A549 (cell line): Measurements from ENCODE around the gene PTGER3. TPM values are rescaled to one million over a fixed set of nuclear protein-coding genes. Genes with fewer than 3 reads are reported as not detected.

ENCODE experiments used
- ATAC-seq, 2 experiments: fragments of 200-7000 bp in 1 of 2; fragments of >200 bp in 1 of 2; cut with Nextera tagmentation in 1 of 2; cut with Tn5 transposase in 1 of 2; 3 replicates each; pipeline versions ENCODE4 v1.8.0 to v1.9.1; 2018 to 2020; ENCODE audit warnings: mild to moderate bottlenecking in 1 of 2, moderate library complexity in 1 of 2
- CTCF ChIA-PET: fragments of 300-600 bp; sonication (Branson Sonifier 250); formaldehyde crosslinking; extraction: SDS; loops from one replicate; lab custom pipeline; 2021; ENCODE audit warnings: antibody characterized with exemption, inconsistent platforms; lab: Yijun Ruan, JAX
- POLR2A ChIA-PET: fragments of 350-600 bp; formaldehyde crosslinking; extraction: SDS; loops from one replicate; lab custom pipeline; 2021; ENCODE audit warnings: antibody characterized with exemption, inconsistent platforms; lab: Yijun Ruan, JAX
- DNase-seq, 2 experiments: peaks; one replicate each; pipeline versions ENCODE4 v3.0.0 to v3.0.0-alpha.2; 2011 to 2016; ENCODE audit warnings: low read depth in 1 of 2, low spot score in 1 of 2
- FAIRE-seq: peaks from 2 replicates; lab custom pipeline; 2011; peaks lifted over from hg19 to GRCh38; lab: Jason Lieb, UNC
- H3K27ac ChIP-seq, 2 experiments: fragments of >200 bp; sonication (Bioruptor Twin); formaldehyde crosslinking; 3 replicates each; pipeline ENCODE4 v1.5.1; 2016 to 2017
- H3K4me1 ChIP-seq: fragments of >200 bp; sonication (Bioruptor Twin); formaldehyde crosslinking; 3 replicates; pipeline ENCODE4 v1.6.1; 2016
- H3K4me2 ChIP-seq: fragments of >200 bp; sonication (Bioruptor Twin); formaldehyde crosslinking; 3 replicates; pipeline ENCODE4 v1.6.1; 2016
- H3K4me3 ChIP-seq: fragments of >200 bp; sonication (Bioruptor Twin); formaldehyde crosslinking; 3 replicates; pipeline ENCODE4 v1.5.1; 2016
- H3K9me3 ChIP-seq: fragments of >200 bp; sonication (Bioruptor Twin); formaldehyde crosslinking; 3 replicates; pipeline ENCODE4 v1.6.1; 2016
- BCL3 ChIP-seq: fragments of >200 bp; sonication (Bioruptor Twin); formaldehyde crosslinking; IDR thresholded peaks from 3 replicates; pipeline ENCODE4 v1.6.1; 2016
- BHLHE40 ChIP-seq: IDR thresholded peaks from 2 replicates; pipeline ENCODE4 v1.6.1; 2012; ENCODE audit warnings: low read depth, low read length, inconsistent platforms
- CHD2 ChIP-seq: fragments of 150-350 bp; IDR thresholded peaks from 2 replicates; pipeline ENCODE4 v1.6.1; 2014; ENCODE audit warnings: low read length; ENCODE audit not compliant: partially characterized antibody
- CHD4 ChIP-seq: fragments of 200-600 bp; sonication (generic); IDR thresholded peaks from 2 replicates; pipeline ENCODE4 v1.6.1; 2016; ENCODE audit warnings: antibody characterized with exemption, mild to moderate bottlenecking, borderline replicate concordance
- EHF ChIP-seq: fragments of 250-450 bp; sonication (Bioruptor Pico); IDR thresholded peaks from 2 replicates; pipeline ENCODE4 v1.5.0; 2020; ENCODE audit warnings: mild to moderate bottlenecking
- EHMT2 ChIP-seq: fragments of 200-600 bp; sonication (generic); IDR thresholded peaks from 2 replicates; pipeline ENCODE4 v1.6.1; 2016; ENCODE audit warnings: antibody characterized with exemption, low read depth, mild to moderate bottlenecking, moderate library complexity
- EP300 ChIP-seq, 2 experiments: fragments of >200 bp; sonication (Bioruptor Twin); formaldehyde crosslinking; IDR thresholded peaks; 2 replicates in 1 of 2; 3 replicates in 1 of 2; pipeline ENCODE4 v1.6.1; 2016 to 2017
- FOXS1 ChIP-seq: fragments of 250-450 bp; sonication (Bioruptor Pico); IDR thresholded peaks from 2 replicates; pipeline ENCODE4 v1.5.0; 2020; ENCODE audit warnings: mild to moderate bottlenecking, moderate library complexity
- NR3C1 ChIP-seq: fragments of >200 bp; sonication (Bioruptor Twin); formaldehyde crosslinking; IDR thresholded peaks from 3 replicates; pipeline ENCODE4 v1.6.1; 2017
- POLR2AphosphoS2 ChIP-seq: conservative IDR thresholded peaks from 2 replicates; pipeline ENCODE4 v1.6.1; 2012; ENCODE audit warnings: low read length, improper control_type of control experiment, inconsistent platforms
- RCOR1 ChIP-seq: fragments of 150-350 bp; IDR thresholded peaks from 2 replicates; pipeline ENCODE4 v1.6.1; 2014; ENCODE audit warnings: antibody characterized with exemption, low read length, low read depth
- RFX5 ChIP-seq: fragments of 450-650 bp; IDR thresholded peaks from 2 replicates; pipeline ENCODE4 v1.7.1; 2014; ENCODE audit warnings: antibody characterized with exemption, mild to moderate bottlenecking, moderate library complexity
- SMC3 ChIP-seq: fragments of >200 bp; sonication (Bioruptor Twin); formaldehyde crosslinking; IDR thresholded peaks from 3 replicates; pipeline ENCODE4 v1.6.1; 2018; ENCODE audit warnings: inconsistent platforms
- TP53 ChIP-seq: fragments of 250-450 bp; sonication (Bioruptor Pico); IDR thresholded peaks from 2 replicates; pipeline ENCODE4 v1.5.0; 2021; ENCODE audit warnings: mild to moderate bottlenecking, moderate library complexity
- ZC3H11A ChIP-seq: fragments of 450-650 bp; IDR thresholded peaks from 2 replicates; pipeline ENCODE4 v1.6.1; 2014; ENCODE audit warnings: antibody characterized with exemption, mild to moderate bottlenecking
- WGBS: methylation state at CpG from one replicate; pipeline ENCODE4 v1.1.6; 2017; ENCODE audit errors: missing lambda C conversion rate; 5-methylcytosine and 5-hydroxymethylcytosine counted together
- polyA plus RNA-seq, 4 experiments: library from polyadenylated mRNA; depleted of rRNA in 3 of 4; stranded (reverse); fragments of >200 nt; fragmentation: RNase III in 1 of 4; extraction: RNeasy Plus Mini Kit Qiagen cat#74134 plus additional on column Dnase treatment in 1 of 4; gene quantifications; 2 replicates in 3 of 4; 3 replicates in 1 of 4; pipeline ENCODE4 v1.2.3, GENCODE V29; 2011 to 2017
- TF ChIP-seq, protein P1 (sequence below): IDR thresholded peaks from 2 replicates; pipeline ENCODE4 v1.6.1; 2012; ENCODE audit warnings: low read depth, borderline replicate concordance
- TF ChIP-seq, protein P2 (sequence below): fragments of 200-600 bp; sonication (generic); IDR thresholded peaks from 2 replicates; pipeline ENCODE4 v1.6.1; 2016; ENCODE audit warnings: antibody characterized with exemption, mild to moderate bottlenecking, moderate library complexity
- TF ChIP-seq, protein P3 (sequence below): IDR thresholded peaks from 2 replicates; pipeline ENCODE4 v1.6.1; 2012
- TF ChIP-seq, protein P4 (sequence below): fragments of 250-450 bp; sonication (Bioruptor Pico); IDR thresholded peaks from 2 replicates; pipeline ENCODE4 v1.5.0; 2021; ENCODE audit warnings: mild to moderate bottlenecking, moderate library complexity, borderline replicate concordance
- TF ChIP-seq, protein P5 (sequence below): fragments of 450-650 bp; IDR thresholded peaks from 2 replicates; pipeline ENCODE4 v1.6.1; 2014; ENCODE audit warnings: antibody characterized with exemption

The PTGER3 gene
- polyA plus RNA-seq, 2 of the 4 experiments (the other 2 are of a cell fraction): not detected

DNA sequence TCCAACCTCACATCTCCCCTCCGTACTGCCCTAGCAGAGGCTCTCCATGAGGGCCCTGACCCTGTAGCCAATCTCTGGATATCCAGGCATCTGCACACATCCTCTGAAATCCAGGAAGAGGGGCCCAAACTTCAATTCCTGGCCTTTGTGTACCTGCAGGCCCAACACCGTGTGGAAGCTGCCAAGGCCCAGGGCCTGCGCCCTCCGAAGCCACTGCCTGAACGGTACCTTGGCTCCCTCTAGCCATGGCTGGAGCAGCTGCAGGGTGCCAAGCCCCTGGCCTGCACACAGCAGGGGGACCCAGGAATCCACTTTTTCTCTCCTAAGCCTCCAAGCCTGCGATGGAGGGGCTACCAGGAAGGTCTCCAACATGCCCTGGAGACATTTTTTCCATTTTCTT, 84.2 kb downstream of the PTGER3 start:
- POLR2A ChIA-PET: no interaction called here
- Histone ChIP-seq H3K4me2 (no peak overlapping the region), H3K4me1 (no peaks in the 10 kb centered on the region), H3K27ac (no peak overlapping the region), H3K4me3 (no peak overlapping the region), H3K9me3 (no peaks in the 10 kb centered on the region)
- WGBS: 0% methylated on average over 2 of the region's 6 CpGs
- TF ChIP-seq ZC3H11A: no peak
- TF ChIP-seq, protein P1, sequence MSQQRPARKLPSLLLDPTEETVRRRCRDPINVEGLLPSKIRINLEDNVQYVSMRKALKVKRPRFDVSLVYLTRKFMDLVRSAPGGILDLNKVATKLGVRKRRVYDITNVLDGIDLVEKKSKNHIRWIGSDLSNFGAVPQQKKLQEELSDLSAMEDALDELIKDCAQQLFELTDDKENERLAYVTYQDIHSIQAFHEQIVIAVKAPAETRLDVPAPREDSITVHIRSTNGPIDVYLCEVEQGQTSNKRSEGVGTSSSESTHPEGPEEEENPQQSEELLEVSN: no peak
- TF ChIP-seq, protein P2, sequence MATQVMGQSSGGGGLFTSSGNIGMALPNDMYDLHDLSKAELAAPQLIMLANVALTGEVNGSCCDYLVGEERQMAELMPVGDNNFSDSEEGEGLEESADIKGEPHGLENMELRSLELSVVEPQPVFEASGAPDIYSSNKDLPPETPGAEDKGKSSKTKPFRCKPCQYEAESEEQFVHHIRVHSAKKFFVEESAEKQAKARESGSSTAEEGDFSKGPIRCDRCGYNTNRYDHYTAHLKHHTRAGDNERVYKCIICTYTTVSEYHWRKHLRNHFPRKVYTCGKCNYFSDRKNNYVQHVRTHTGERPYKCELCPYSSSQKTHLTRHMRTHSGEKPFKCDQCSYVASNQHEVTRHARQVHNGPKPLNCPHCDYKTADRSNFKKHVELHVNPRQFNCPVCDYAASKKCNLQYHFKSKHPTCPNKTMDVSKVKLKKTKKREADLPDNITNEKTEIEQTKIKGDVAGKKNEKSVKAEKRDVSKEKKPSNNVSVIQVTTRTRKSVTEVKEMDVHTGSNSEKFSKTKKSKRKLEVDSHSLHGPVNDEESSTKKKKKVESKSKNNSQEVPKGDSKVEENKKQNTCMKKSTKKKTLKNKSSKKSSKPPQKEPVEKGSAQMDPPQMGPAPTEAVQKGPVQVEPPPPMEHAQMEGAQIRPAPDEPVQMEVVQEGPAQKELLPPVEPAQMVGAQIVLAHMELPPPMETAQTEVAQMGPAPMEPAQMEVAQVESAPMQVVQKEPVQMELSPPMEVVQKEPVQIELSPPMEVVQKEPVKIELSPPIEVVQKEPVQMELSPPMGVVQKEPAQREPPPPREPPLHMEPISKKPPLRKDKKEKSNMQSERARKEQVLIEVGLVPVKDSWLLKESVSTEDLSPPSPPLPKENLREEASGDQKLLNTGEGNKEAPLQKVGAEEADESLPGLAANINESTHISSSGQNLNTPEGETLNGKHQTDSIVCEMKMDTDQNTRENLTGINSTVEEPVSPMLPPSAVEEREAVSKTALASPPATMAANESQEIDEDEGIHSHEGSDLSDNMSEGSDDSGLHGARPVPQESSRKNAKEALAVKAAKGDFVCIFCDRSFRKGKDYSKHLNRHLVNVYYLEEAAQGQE: no peak
- TF ChIP-seq, protein P3, sequence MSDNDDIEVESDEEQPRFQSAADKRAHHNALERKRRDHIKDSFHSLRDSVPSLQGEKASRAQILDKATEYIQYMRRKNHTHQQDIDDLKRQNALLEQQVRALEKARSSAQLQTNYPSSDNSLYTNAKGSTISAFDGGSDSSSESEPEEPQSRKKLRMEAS: no peak
- TF ChIP-seq BCL3: no peak
- no peak for TF ChIP-seq CHD4
- TF ChIP-seq EHF (CRISPR knock-in tag): no peak
- TF ChIP-seq POLR2AphosphoS2: no peak
- TF ChIP-seq NR3C1: no peak
- TF ChIP-seq BHLHE40: no peak
- TF ChIP-seq RFX5: no peak
- TF ChIP-seq, protein P4, sequence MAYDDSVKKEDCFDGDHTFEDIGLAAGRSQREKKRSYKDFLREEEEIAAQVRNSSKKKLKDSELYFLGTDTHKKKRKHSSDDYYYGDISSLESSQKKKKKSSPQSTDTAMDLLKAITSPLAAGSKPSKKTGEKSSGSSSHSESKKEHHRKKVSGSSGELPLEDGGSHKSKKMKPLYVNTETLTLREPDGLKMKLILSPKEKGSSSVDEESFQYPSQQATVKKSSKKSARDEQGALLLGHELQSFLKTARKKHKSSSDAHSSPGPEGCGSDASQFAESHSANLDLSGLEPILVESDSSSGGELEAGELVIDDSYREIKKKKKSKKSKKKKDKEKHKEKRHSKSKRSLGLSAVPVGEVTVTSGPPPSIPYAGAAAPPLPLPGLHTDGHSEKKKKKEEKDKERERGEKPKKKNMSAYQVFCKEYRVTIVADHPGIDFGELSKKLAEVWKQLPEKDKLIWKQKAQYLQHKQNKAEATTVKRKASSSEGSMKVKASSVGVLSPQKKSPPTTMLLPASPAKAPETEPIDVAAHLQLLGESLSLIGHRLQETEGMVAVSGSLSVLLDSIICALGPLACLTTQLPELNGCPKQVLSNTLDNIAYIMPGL: no peak
- TF ChIP-seq, protein P5, sequence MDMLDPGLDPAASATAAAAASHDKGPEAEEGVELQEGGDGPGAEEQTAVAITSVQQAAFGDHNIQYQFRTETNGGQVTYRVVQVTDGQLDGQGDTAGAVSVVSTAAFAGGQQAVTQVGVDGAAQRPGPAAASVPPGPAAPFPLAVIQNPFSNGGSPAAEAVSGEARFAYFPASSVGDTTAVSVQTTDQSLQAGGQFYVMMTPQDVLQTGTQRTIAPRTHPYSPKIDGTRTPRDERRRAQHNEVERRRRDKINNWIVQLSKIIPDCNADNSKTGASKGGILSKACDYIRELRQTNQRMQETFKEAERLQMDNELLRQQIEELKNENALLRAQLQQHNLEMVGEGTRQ: no peak
- no peak for TF ChIP-seq FOXS1 (CRISPR knock-in tag)
- TF ChIP-seq TP53 (CRISPR knock-in tag): no peak
- TF ChIP-seq RCOR1: no peak
- no peak for TF ChIP-seq EP300 (IDR thresholded peaks at IDR 0.05)
- no peak for ATAC-seq
- FAIRE-seq: no peak
- DNase-seq: no peak
- CTCF ChIA-PET: no interaction called here

DNA sequence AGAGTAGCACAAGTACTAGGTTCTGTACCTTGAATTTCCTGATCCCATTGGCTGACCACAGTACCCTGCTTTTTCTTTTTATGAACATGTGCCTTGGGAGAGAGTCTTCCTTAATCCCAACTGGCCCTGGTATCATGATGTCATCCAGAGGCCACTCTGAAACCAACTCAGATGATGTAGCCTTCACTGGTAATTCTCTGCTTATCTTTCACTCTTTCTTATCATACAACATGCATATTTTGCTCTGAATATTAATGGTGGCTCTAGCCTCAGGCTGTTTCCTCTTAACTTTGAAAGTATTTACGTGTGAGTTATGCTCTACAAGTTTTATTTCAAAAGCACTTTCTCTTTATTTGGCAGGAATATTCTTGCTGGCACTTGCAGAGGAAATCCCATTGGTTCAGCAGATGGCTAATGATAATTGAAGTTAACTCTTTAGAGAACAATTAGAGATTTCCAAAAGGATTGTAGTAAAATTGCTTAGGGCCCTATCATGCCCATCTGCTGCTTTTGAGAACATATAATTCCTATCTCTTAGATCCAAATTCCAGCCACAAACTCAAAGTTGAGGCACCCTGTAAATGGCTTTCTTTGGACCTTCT, 86.1 kb downstream of the PTGER3 start:
- POLR2A ChIA-PET: no interaction called here
- WGBS: 0% methylated on average over 1 of the region's 1 CpG

More for the DNA sequence above, 86.1 kb downstream of the PTGER3 start:
- no peak for DNase-seq
- no peak for TF ChIP-seq SMC3
- TF ChIP-seq CHD2: no peak
- TF ChIP-seq EHMT2: no peak
- CTCF ChIA-PET: interaction anchor here (1.0 kb wide), 1 partner anchor 432 kb away, joined by 3 read pairs; no protein-coding TSS in a partner anchor
- no peaks in the 10 kb centered on the region for H3K9me3 ChIP-seq
- no peak overlapping the region for H3K4me3 ChIP-seq
- no peak overlapping the region for H3K4me2 ChIP-seq
- H3K27ac ChIP-seq: no peak overlapping the region
- FAIRE-seq: no peak
- H3K4me1 ChIP-seq: no peaks in the 10 kb centered on the region
- ATAC-seq: no peak
